Measurements from ENCODE around the gene DNAJB8. TPM values are rescaled to one million over a fixed set of nuclear protein-coding genes. Genes with fewer than 3 reads are reported as not detected.

The DNAJB8 gene
- total RNA-seq, 4 donors from 2014 or later = not detected

- TF ChIP-seq, protein P1, sequence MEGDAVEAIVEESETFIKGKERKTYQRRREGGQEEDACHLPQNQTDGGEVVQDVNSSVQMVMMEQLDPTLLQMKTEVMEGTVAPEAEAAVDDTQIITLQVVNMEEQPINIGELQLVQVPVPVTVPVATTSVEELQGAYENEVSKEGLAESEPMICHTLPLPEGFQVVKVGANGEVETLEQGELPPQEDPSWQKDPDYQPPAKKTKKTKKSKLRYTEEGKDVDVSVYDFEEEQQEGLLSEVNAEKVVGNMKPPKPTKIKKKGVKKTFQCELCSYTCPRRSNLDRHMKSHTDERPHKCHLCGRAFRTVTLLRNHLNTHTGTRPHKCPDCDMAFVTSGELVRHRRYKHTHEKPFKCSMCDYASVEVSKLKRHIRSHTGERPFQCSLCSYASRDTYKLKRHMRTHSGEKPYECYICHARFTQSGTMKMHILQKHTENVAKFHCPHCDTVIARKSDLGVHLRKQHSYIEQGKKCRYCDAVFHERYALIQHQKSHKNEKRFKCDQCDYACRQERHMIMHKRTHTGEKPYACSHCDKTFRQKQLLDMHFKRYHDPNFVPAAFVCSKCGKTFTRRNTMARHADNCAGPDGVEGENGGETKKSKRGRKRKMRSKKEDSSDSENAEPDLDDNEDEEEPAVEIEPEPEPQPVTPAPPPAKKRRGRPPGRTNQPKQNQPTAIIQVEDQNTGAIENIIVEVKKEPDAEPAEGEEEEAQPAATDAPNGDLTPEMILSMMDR (IDR thresholded peaks at IDR 0.05; ENCODE audit: low read depth) = no peak
These were observed 31.6 kb downstream of the DNAJB8 start for GRCh38 chr3:128435058-128435457.

- TF ChIP-seq, protein P1 (IDR thresholded peaks at IDR 0.05; ENCODE audit: low read depth) = no peak
These were observed 32.2 kb downstream of the DNAJB8 start for GRCh38 chr3:128434524-128434923.

DNA sequence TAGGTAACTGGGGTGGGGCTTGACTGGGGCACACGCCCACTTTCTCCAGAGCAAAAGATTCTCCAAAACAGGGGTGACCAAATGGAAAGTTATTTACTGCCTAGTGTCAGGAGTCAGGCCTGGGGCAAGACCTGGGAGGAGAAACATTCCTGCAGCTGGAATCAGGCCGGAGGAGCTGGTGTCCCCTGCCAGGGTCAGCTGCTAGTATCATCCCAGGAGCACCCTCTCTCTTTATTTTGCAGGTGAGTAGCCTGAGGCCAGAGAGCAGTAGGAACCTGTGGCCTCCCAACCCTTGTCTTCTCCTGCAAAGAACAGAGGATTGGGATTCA is 32.9 kb downstream of the DNAJB8 start:
- TF ChIP-seq, protein P1 (IDR thresholded peaks at IDR 0.05; ENCODE audit: low read depth) = no peak

DNA sequence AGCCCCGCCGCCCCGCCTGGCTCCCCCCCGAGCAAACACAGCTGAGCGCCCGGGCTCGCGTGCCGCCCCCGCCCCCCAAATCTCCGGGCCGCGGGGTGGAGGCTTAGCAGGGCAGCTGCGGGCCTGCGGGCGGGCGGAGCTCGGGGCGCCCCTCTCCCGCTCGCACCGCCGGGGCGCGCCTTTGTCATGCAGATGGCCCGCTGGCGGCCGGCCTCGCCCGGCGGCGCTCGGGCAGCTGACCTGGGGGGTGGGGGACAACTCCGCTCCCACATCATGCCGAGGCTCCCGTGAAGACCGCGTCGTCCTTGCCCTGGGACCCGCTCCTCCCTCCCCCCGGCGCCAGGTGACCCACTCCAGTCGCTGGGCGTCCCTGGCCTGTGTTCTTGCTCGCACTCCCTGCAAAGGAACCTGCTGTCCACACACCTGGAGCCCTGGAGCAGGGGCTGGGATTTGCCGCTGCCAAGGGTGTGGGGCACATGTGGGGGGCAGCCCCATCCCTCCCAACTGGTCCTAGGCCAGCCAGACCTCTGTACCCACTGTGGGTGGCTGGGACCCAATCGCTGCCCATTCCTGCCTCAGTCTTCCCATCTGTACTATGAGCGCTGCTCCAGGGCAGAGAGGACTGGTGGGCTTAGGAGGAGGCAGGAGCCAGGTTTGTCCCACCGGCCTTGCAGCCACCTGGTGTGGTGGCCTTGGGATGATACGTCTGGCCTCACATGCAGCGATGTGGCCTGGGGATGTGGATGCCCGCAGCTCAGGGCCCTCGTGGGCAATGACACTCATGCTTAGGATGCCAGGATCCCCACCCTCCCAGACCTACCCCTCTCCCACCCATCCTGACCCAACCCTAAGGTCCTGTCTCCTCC is 33.5 kb downstream of the DNAJB8 start:
- TF ChIP-seq, protein P1 (IDR thresholded peaks at IDR 0.05; ENCODE audit: low read depth) = no peak

DNA sequence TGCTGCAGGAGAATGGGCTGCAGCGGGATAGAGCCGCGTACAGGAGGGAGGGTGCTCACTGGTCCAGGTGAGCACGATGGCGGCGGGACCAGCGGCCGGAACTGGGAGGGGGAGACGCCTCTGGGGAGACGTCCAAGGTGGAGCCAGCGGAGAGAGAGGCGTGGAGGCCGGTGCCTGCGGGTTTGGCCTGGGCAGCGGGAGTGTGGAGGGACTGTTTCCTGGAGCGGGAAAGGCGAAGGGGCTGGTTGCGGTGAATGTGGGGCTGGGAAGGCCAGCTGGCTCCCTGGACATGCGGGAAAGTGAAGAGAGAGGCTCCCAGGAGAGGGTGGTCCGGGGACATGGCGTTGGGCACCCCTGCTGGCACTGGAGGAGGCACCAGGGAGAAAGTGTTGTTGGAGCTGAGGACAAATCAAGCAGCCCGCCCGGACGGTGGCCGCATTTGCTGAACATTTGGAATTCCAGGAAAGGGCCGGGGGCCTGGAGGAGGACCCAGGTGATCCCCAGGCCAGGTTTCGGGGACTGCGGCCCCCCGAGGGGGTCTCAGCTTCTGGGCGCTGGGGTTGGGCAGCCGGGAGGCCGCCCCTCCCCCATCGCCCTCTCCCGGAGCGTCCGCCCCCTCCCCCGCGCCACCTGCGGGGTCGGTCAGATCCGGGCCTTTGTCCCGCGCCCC is 34.3 kb downstream of the DNAJB8 start:
- TF ChIP-seq, protein P1 (IDR thresholded peaks at IDR 0.05; ENCODE audit: low read depth) = no peak

DNA sequence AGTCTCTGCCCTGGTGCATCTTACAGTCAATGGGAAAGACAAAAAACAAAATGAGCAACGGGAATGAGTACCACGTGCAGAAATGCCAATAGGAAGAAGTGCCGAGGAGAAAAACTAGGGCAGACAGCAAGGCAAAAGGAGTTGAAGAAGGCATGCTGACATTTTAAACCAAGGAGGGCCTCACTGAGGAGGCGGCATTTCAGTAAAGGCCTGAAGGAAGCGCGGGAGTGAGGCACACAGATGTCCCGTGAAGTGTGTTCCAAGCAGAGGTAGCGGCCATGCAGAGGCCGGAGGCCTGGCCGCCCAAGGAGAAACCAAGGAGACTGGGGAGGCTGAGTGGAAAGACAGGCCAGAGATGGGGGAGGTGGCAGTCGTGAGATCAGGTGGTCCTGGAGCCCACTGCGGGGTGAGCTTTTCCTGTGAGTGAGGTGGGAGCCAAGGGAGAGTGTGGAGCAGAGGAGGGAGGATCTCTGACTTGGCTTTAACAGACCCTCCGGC is 34.8 kb downstream of the DNAJB8 start:
- TF ChIP-seq, protein P1 (IDR thresholded peaks at IDR 0.05; ENCODE audit: low read depth) = no peak

- TF ChIP-seq, protein P1 (IDR thresholded peaks at IDR 0.05; ENCODE audit: low read depth) = no peak
These were observed 36.0 kb downstream of the DNAJB8 start for GRCh38 chr3:128430731-128431130.

All from subcutaneous adipose tissue (tissue), 4 donors.